SK-N-SH (cell line): ENCODE measurements around the gene S100A7.

ENCODE experiments used
- EP300 ChIP-seq, 2 experiments: IDR thresholded peaks; 2 replicates each; pipeline versions ENCODE4 v1.4.0 to v1.6.1; 2012; ENCODE audit warnings: borderline replicate concordance in 1 of 2, low read depth in 1 of 2, low read length in 1 of 2
- EZH2phosphoT487 ChIP-seq: fragments of 200-600 bp; sonication (generic); IDR thresholded peaks from 2 replicates; pipeline ENCODE4 v1.6.1; 2017; ENCODE audit warnings: low read depth, mixed run types, mild to moderate bottlenecking, antibody characterized with exemption, moderate library complexity, borderline replicate concordance
- GABPA ChIP-seq: IDR thresholded peaks from 2 replicates; pipeline ENCODE4 v1.4.0; 2012; ENCODE audit warnings: low read depth, mild to moderate bottlenecking
- MXI1 ChIP-seq: IDR thresholded peaks from 2 replicates; pipeline ENCODE4 v1.6.1; 2012; ENCODE audit warnings: mild to moderate bottlenecking, low read depth, low read length, improper control_type of control experiment
- RAD21 ChIP-seq: IDR thresholded peaks from 2 replicates; pipeline ENCODE4 v1.6.1; 2012; ENCODE audit warnings: mild to moderate bottlenecking, low read length
- SMC3 ChIP-seq: IDR thresholded peaks from 2 replicates; pipeline ENCODE4 v1.6.1; 2012; ENCODE audit warnings: low read depth, low read length, improper control_type of control experiment
- TF ChIP-seq, protein P1 (sequence below): fragments of 200-600 bp; sonication (generic); IDR thresholded peaks from 2 replicates; pipeline ENCODE4 v1.6.1; 2017; ENCODE audit warnings: antibody characterized with exemption, mild to moderate bottlenecking, moderate library complexity

DNA sequence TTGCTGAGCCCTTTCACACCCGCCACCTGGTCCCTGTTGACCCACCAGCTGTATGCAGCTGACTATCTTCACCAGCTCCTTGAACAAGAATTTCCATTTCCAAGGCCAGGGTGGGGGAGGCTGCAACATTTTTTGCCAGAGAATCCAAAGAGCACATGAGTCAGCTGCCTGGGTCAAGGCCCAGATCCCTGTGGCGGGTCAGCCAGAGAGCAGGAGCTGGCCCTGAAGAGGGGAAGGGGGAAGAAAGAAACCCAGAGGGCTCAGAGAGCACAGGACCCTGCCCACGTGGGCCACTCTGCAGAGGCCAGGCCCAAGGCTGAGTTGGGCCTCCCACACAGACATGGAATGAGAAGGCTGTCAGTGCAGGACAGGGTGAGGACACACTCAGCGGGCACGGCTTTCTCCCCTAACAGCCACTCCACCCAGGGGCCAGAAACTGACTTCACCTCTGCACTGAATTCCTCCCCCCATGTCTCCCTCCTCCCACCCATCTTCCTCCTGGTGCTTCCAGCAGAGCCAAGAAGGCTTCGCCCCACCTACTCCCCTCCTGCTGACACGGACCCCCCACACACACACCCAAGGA lies 46.5 kb upstream of the S100A7 start:
- no peak for TF ChIP-seq GABPA
- peak in 1 of 2 experiments; percentile 85; a peak in 2 of 4 replicates for TF ChIP-seq EP300 (IDR thresholded peaks at IDR 0.05; ENCODE audit: borderline replicate concordance in 1 of 2, low read depth in 1 of 2, low read length in 1 of 2)
- TF ChIP-seq, protein P1, sequence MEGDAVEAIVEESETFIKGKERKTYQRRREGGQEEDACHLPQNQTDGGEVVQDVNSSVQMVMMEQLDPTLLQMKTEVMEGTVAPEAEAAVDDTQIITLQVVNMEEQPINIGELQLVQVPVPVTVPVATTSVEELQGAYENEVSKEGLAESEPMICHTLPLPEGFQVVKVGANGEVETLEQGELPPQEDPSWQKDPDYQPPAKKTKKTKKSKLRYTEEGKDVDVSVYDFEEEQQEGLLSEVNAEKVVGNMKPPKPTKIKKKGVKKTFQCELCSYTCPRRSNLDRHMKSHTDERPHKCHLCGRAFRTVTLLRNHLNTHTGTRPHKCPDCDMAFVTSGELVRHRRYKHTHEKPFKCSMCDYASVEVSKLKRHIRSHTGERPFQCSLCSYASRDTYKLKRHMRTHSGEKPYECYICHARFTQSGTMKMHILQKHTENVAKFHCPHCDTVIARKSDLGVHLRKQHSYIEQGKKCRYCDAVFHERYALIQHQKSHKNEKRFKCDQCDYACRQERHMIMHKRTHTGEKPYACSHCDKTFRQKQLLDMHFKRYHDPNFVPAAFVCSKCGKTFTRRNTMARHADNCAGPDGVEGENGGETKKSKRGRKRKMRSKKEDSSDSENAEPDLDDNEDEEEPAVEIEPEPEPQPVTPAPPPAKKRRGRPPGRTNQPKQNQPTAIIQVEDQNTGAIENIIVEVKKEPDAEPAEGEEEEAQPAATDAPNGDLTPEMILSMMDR: no peak
- TF ChIP-seq SMC3: no peak
- TF ChIP-seq RAD21: no peak
- no peak for TF ChIP-seq MXI1
- TF ChIP-seq EZH2phosphoT487: no peak
